Measurements from ENCODE around the gene C15orf61.

The C15orf61 gene

GRCh38 chr15:67512933-67513714 lies 7.8 kb upstream of the C15orf61 start:
- in situ Hi-C loops (cut with MboI; ENCODE audit: low sequenced_read_pairs), result no loop called here

- in situ Hi-C loops (cut with MboI; ENCODE audit: low sequenced_read_pairs), result no loop called here
Measured at GRCh38 chr15:67515090-67515489, 5.8 kb upstream of the C15orf61 start.

GRCh38 chr15:67515557-67515956 lies 5.4 kb upstream of the C15orf61 start:
- in situ Hi-C loops (cut with MboI; ENCODE audit: low sequenced_read_pairs), result no loop called here

- in situ Hi-C loops (cut with MboI; ENCODE audit: low sequenced_read_pairs), result no loop called here
Measured at GRCh38 chr15:67520321-67521028, 456 bp upstream of the C15orf61 start.

GRCh38 chr15:67521783-67522568 lies 1.0 kb downstream of the C15orf61 start:
- in situ Hi-C loops (cut with MboI; ENCODE audit: low sequenced_read_pairs), result no loop called here

- in situ Hi-C loops (cut with MboI; ENCODE audit: low sequenced_read_pairs), result no loop called here
Measured at GRCh38 chr15:67523330-67523729, 2.4 kb downstream of the C15orf61 start.

- in situ Hi-C loops (cut with MboI; ENCODE audit: low sequenced_read_pairs), result no loop called here
Measured at GRCh38 chr15:67524235-67524634, 3.3 kb downstream of the C15orf61 start.

- in situ Hi-C loops (cut with MboI; ENCODE audit: low sequenced_read_pairs), result no loop called here
Measured at GRCh38 chr15:67528513-67528912, 7.6 kb downstream of the C15orf61 start.

GRCh38 chr15:67531379-67531914 lies 10.5 kb downstream of the C15orf61 start:
- in situ Hi-C loops (cut with MboI; ENCODE audit: low sequenced_read_pairs), result no loop called here

GRCh38 chr15:67533873-67534272 lies 12.9 kb downstream of the C15orf61 start:
- in situ Hi-C loops (cut with MboI; ENCODE audit: low sequenced_read_pairs), result no loop called here

GRCh38 chr15:67534360-67534759 lies 13.4 kb downstream of the C15orf61 start:
- in situ Hi-C loops (cut with MboI; ENCODE audit: low sequenced_read_pairs), result no loop called here

- in situ Hi-C loops (cut with MboI; ENCODE audit: low sequenced_read_pairs), result no loop called here
Measured at GRCh38 chr15:67537771-67538170, 16.8 kb downstream of the C15orf61 start.

- in situ Hi-C loops (cut with MboI; ENCODE audit: low sequenced_read_pairs), result no loop called here
Measured at GRCh38 chr15:67542420-67543347, 21.8 kb downstream of the C15orf61 start, which contains the start of gene MAP2K5. TSS of gene MAP2K5 (plus strand) at chr15:67542703. CDS start at chr15:67543336, 633 bp downstream.

- in situ Hi-C loops (cut with MboI; ENCODE audit: low sequenced_read_pairs), result no loop called here
Measured at GRCh38 chr15:67543348-67543718, 22.4 kb downstream of the C15orf61 start.

GRCh38 chr15:67544475-67544874 lies 23.5 kb downstream of the C15orf61 start:
- in situ Hi-C loops (cut with MboI; ENCODE audit: low sequenced_read_pairs), result no loop called here

- in situ Hi-C loops (cut with MboI; ENCODE audit: low sequenced_read_pairs), result no loop called here
Measured at GRCh38 chr15:67545864-67546263, 24.9 kb downstream of the C15orf61 start.

- in situ Hi-C loops (cut with MboI; ENCODE audit: low sequenced_read_pairs), result no loop called here
Measured at GRCh38 chr15:67547064-67547463, 26.1 kb downstream of the C15orf61 start.

GRCh38 chr15:67547836-67548235 lies 26.9 kb downstream of the C15orf61 start:
- in situ Hi-C loops (cut with MboI; ENCODE audit: low sequenced_read_pairs), result no loop called here

- in situ Hi-C loops (cut with MboI; ENCODE audit: low sequenced_read_pairs), result no loop called here
Measured at GRCh38 chr15:67548236-67548852, 27.4 kb downstream of the C15orf61 start.
